ENCODE measurements around the gene DLX1. TPM values are rescaled to one million over a fixed set of nuclear protein-coding genes. Genes with fewer than 3 reads are reported as not detected.
"Not testable (repeated sequence)": the region's sequence is repeated elsewhere in the genome, so short reads cannot be mapped to it uniquely, and the experiment has no call there.

The DLX1 gene
- total RNA-seq, 1 experiment from 2014 or later = 3.5 TPM

DNA sequence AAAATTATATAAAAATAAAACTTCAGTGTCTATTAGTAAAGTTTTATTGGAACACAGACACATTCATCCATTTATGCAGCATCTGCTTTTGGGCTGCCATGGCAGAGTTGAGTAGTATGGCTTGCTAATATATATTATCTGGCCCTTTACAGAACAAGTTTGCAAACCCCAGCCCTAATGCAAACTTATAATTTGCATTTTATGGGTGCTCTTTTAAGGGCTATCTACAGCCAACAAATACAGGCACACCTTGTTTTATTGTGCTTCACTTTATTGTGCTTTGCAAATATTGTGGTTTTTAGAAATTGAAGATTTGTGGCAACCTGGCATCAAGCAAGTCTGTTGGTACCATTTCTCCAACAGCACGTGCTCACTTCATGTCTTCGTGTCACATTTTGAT is 52.6 kb downstream of the DLX1 start:
- no peaks in the 10 kb centered on the region for H3K4me1 ChIP-seq (ENCODE audit: control insufficient read depth, insufficient read depth, low read length)
- BruUV-seq (replicated peaks) = no TSS peak
- H3K9me3 ChIP-seq (ENCODE audit: control insufficient read depth, insufficient read depth, low read depth, low read length) = no peaks in the 10 kb centered on the region
- no peaks in the 10 kb centered on the region for H3K36me3 ChIP-seq (ENCODE audit: control insufficient read depth, insufficient read depth, low read length)
- intact Hi-C loops (cut with micrococcal nuclease; ENCODE audit: unreplicated experiment) = no loop called here
- H3K4me3 ChIP-seq (ENCODE audit: low read depth in 2 of 2, low read length in 2 of 2) = no peak overlapping the region
- CTCF ChIA-PET = no interaction called here
- DNase-seq (ENCODE audit: low read depth, low spot score) (no peak), ATAC-seq (no peak)
- POLR2A ChIA-PET = no interaction called here
- TF ChIP-seq REST (IDR thresholded peaks at IDR 0.05; ENCODE audit: insufficient read depth in 1 of 2, low read depth in 2 of 2, low read length in 1 of 2) (no peak), POLR2AphosphoS5 (IDR thresholded peaks at IDR 0.05; ENCODE audit: low read depth, low read length) (no peak), TCF7L2 (IDR thresholded peaks at IDR 0.05; ENCODE audit: low read depth, low read length) (no peak)
- TF ChIP-seq, protein P1, sequence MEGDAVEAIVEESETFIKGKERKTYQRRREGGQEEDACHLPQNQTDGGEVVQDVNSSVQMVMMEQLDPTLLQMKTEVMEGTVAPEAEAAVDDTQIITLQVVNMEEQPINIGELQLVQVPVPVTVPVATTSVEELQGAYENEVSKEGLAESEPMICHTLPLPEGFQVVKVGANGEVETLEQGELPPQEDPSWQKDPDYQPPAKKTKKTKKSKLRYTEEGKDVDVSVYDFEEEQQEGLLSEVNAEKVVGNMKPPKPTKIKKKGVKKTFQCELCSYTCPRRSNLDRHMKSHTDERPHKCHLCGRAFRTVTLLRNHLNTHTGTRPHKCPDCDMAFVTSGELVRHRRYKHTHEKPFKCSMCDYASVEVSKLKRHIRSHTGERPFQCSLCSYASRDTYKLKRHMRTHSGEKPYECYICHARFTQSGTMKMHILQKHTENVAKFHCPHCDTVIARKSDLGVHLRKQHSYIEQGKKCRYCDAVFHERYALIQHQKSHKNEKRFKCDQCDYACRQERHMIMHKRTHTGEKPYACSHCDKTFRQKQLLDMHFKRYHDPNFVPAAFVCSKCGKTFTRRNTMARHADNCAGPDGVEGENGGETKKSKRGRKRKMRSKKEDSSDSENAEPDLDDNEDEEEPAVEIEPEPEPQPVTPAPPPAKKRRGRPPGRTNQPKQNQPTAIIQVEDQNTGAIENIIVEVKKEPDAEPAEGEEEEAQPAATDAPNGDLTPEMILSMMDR (IDR thresholded peaks at IDR 0.05) = no peak
- in situ Hi-C loops (cut with HindIII; ENCODE audit: low pct_unique_long_range_greater_than_20kb, low sequenced_read_pairs) = no loop called here
- H3K27me3 ChIP-seq (ENCODE audit: control insufficient read depth, insufficient read depth, low read length) = no peaks in the 10 kb centered on the region; the same call in 1 of the 2 replicates
- H3K27ac ChIP-seq (ENCODE audit: low read length) = no peak overlapping the region

GRCh38 chr2:172138727-172139126 is 53.4 kb downstream of the DLX1 start:
- POLR2A ChIA-PET = interaction anchor here (0.6 kb wide), 1 partner anchor 1187 kb away, joined by 19 read pairs; no protein-coding TSS in a partner anchor
- ATAC-seq; DNase-seq (ENCODE audit: low read depth, low spot score); CTCF ChIA-PET; H3K36me3 ChIP-seq (ENCODE audit: control insufficient read depth, insufficient read depth, low read length); H3K27me3 ChIP-seq (ENCODE audit: control insufficient read depth, insufficient read depth, low read length); BruUV-seq (replicated peaks); H3K9me3 ChIP-seq (ENCODE audit: control insufficient read depth, insufficient read depth, low read depth, low read length); in situ Hi-C loops (cut with HindIII; ENCODE audit: low pct_unique_long_range_greater_than_20kb, low sequenced_read_pairs); H3K27ac ChIP-seq (ENCODE audit: low read length); intact Hi-C loops (cut with micrococcal nuclease; ENCODE audit: unreplicated experiment); H3K4me3 ChIP-seq (ENCODE audit: low read depth in 2 of 2, low read length in 2 of 2); H3K4me1 ChIP-seq (ENCODE audit: control insufficient read depth, insufficient read depth, low read length): not testable (repeated sequence)

Other genes with a start within 250 kb of the DLX1 start
- 17.8 TPM for gene SLC25A12, start 191.3 kb upstream of the DLX1 start, total RNA-seq (2021; ENCODE audit: unreplicated experiment)
- gene HAT1, start 163.0 kb upstream of the DLX1 start, total RNA-seq (2021; ENCODE audit: unreplicated experiment) = 74.7 TPM
- gene METAP1D, start 85.6 kb upstream of the DLX1 start, total RNA-seq (2021; ENCODE audit: unreplicated experiment) = 8.6 TPM
- 4.4 TPM for gene DLX2, start 17.4 kb downstream of the DLX1 start, total RNA-seq (2021; ENCODE audit: unreplicated experiment)

All from Panc1 (cell line).